K562 (cell line): Measurements from ENCODE around the gene EFNA2. TPM values are rescaled to one million over a fixed set of nuclear protein-coding genes. Genes with fewer than 3 reads are reported as not detected.

Experiments used
- CBX3 ChIP-seq, 2 experiments: IDR thresholded peaks; 1 replicate in 1 of 2; 2 replicates in 1 of 2; pipeline ENCODE4 v1.6.1; 2012; ENCODE audit warnings: inconsistent platforms in 2 of 2, low read length in 2 of 2, borderline replicate concordance in 1 of 2, control low read depth in 1 of 2
- COPS2 ChIP-seq: fragments of 450-650 bp; conservative IDR thresholded peaks from 2 replicates; pipeline ENCODE4 v1.6.1; 2016; ENCODE audit warnings: mild to moderate bottlenecking, moderate library complexity
- E2F6 ChIP-seq, 2 experiments: IDR thresholded peaks; 2 replicates each; pipeline ENCODE4 v1.6.1; 2011; ENCODE audit warnings: borderline replicate concordance in 1 of 2, control low read depth in 1 of 2, low read depth in 1 of 2, low read length in 1 of 2, mild to moderate bottlenecking in 1 of 2, mixed read lengths in 1 of 2, moderate library complexity in 1 of 2; ENCODE audit not compliant: insufficient read depth in 1 of 2, insufficient read length in 1 of 2, poor library complexity in 1 of 2, severe bottlenecking in 1 of 2; ENCODE audit errors: extremely low read depth in 1 of 2
- EGR1 ChIP-seq: fragments of 450-650 bp; conservative IDR thresholded peaks from 2 replicates; pipeline ENCODE4 v1.6.1; 2017; ENCODE audit warnings: mild to moderate bottlenecking
- ETS1 ChIP-seq: conservative IDR thresholded peaks from 2 replicates; pipeline ENCODE4 v1.6.1; 2011; ENCODE audit warnings: low read depth, mild to moderate bottlenecking, low read length; ENCODE audit not compliant: control insufficient read depth
- HDAC3 ChIP-seq: fragments of 450-650 bp; IDR thresholded peaks from 2 replicates; pipeline ENCODE4 v1.6.1; 2018; ENCODE audit warnings: borderline replicate concordance, mild to moderate bottlenecking, moderate library complexity; ENCODE audit not compliant: partially characterized antibody
- L3MBTL2 ChIP-seq: fragments of 450-650 bp; IDR thresholded peaks from 2 replicates; pipeline ENCODE4 v1.6.1; 2016; ENCODE audit warnings: mild to moderate bottlenecking, moderate library complexity
- MCM2 ChIP-seq: fragments of 450-650 bp; IDR thresholded peaks from 2 replicates; pipeline ENCODE4 v1.6.1; 2017; ENCODE audit warnings: low read depth, mild to moderate bottlenecking
- MEIS2 ChIP-seq: fragments of 450-650 bp; IDR thresholded peaks from 2 replicates; pipeline ENCODE4 v1.6.1; 2014; ENCODE audit warnings: mild to moderate bottlenecking; ENCODE audit not compliant: partially characterized antibody
- NFIX ChIP-seq: fragments of 250-450 bp; sonication (Bioruptor Pico); IDR thresholded peaks from 2 replicates; pipeline ENCODE4 v1.4.0; 2020; ENCODE audit warnings: low read depth, mild to moderate bottlenecking, moderate library complexity
- PCBP1 ChIP-seq: fragments of 200-400 bp; formaldehyde crosslinking; IDR thresholded peaks from 2 replicates; pipeline ENCODE4 v1.6.1; 2018; ENCODE audit warnings: mild to moderate bottlenecking, low read depth, low read length; ENCODE audit not compliant: poor library complexity, severe bottlenecking
- PTRF ChIP-seq: fragments of 450-650 bp; IDR thresholded peaks from 2 replicates; pipeline ENCODE4 v1.6.1; 2016; ENCODE audit warnings: mild to moderate bottlenecking, missing genetic modification characterization, missing compliant biosample characterization
- SREBF2 ChIP-seq: sonication (generic); formaldehyde crosslinking; IDR thresholded peaks from 2 replicates; pipeline ENCODE4 v1.4.0; 2020; ENCODE audit warnings: mild to moderate bottlenecking, missing genetic modification reagents
- TCFL5 ChIP-seq: fragments of 250-450 bp; sonication (Bioruptor Pico); conservative IDR thresholded peaks from 2 replicates; pipeline ENCODE4 v1.6.1; 2021; ENCODE audit warnings: mild to moderate bottlenecking, moderate library complexity, matching md5 sums
- ZNF354B ChIP-seq: fragments of 250-450 bp; sonication (Bioruptor Pico); IDR thresholded peaks from 2 replicates; pipeline ENCODE4 v1.4.0; 2020
- ZNF407 ChIP-seq: fragments of 450-650 bp; IDR thresholded peaks from 2 replicates; pipeline ENCODE4 v1.6.1; 2016; ENCODE audit warnings: low read depth
- ZNF77 ChIP-seq: fragments of 250-450 bp; sonication (Bioruptor Pico); IDR thresholded peaks from 2 replicates; pipeline ENCODE4 v1.5.0; 2020
- polyA plus RNA-seq, 8 experiments: library from polyadenylated mRNA; depleted of rRNA in 4 of 8; stranded (reverse) in 5 of 8; unstranded in 3 of 8; fragments of >200 nt; fragmentation: Nextera tagmentation in 2 of 8; fragmentation: Illumina TruSeq in 1 of 8; extraction: Ambion mirVana in 2 of 8; extraction: Trizol in 1 of 8; gene quantifications; 2 replicates each; pipeline versions ENCODE4 v1.2.1 to v1.2.3, GENCODE V29; 2011 to 2014; ENCODE audit warnings: inconsistent platforms in 1 of 8, missing spikeins in 1 of 8
- total RNA-seq, 7 experiments: library from RNA; depleted of rRNA in 6 of 7; stranded (reverse); fragments of >200 nt in 6 of 7; fragmentation: Illumina TruSeq in 2 of 7; extraction: Trizol in 2 of 7; gene quantifications; 2 replicates each; pipeline versions ENCODE4 v1.2.1 to v1.2.3, GENCODE V29; 2011 to 2021; ENCODE audit warnings: low replicate concordance in 1 of 7

Gene EFNA2
- total and polyA plus RNA-seq, 9 of the 15 experiments (the other 6 are each of a cell fraction or from before 2014, with no cell fraction given), result 0.11 to 0.44 (median 0.15) TPM; not detected in 6

- no peak for TF ChIP-seq ZNF407
- no peak for TF ChIP-seq ZNF77 (CRISPR knock-in tag)
- TF ChIP-seq NFIX (CRISPR knock-in tag), result no peak
- no peak for TF ChIP-seq ZNF354B (CRISPR knock-in tag)
- no peak for TF ChIP-seq PCBP1
- no peak for TF ChIP-seq MEIS2
- TF ChIP-seq E2F6 (IDR thresholded peaks at IDR 0.05; ENCODE audit: borderline replicate concordance in 1 of 2, extremely low read depth in 1 of 2, insufficient read depth in 1 of 2, insufficient read length in 1 of 2, low read depth in 1 of 2, low read length in 1 of 2, poor library complexity in 1 of 2, severe bottlenecking in 1 of 2), result peak; percentile 43 to 72
- peak; percentile 73 for TF ChIP-seq EGR1
- no peak for TF ChIP-seq PTRF
- no peak for TF ChIP-seq COPS2
- TF ChIP-seq TCFL5 (CRISPR knock-in tag), result no peak
- TF ChIP-seq L3MBTL2, result peak; percentile 51
- TF ChIP-seq MCM2, result no peak
- 0 out of 2 replicates have a peak, but pooled peaks have one; percentile 57 for TF ChIP-seq ETS1
- TF ChIP-seq CBX3 (IDR thresholded peaks at IDR 0.05; ENCODE audit: borderline replicate concordance in 1 of 2, low read length in 2 of 2), result no peak
- TF ChIP-seq SREBF2, result no peak
- TF ChIP-seq HDAC3, result no peak
These were observed 34.1 kb upstream of the EFNA2 start (continued) for GRCh38 chr19:1251330-1252220.
